ENCODE results near the gene RNF157.

Gene RNF157
- total RNA-seq = 46.3 to 73.3 (median 66.3) reads per million in 4 donors

- peak; percentile 52 to 76 (median 59) for DNase-seq
These were observed at the start of gene RNF157 for GRCh38 chr17:76240461-76241203. Gene RNF157 (minus strand): TSS chr17:76240493. CDS start chr17:76240240, 253 bp downstream.

GRCh38 chr17:76281573-76282371, 41.5 kb upstream of the RNF157 start:
- DNase-seq = no peak

DNA sequence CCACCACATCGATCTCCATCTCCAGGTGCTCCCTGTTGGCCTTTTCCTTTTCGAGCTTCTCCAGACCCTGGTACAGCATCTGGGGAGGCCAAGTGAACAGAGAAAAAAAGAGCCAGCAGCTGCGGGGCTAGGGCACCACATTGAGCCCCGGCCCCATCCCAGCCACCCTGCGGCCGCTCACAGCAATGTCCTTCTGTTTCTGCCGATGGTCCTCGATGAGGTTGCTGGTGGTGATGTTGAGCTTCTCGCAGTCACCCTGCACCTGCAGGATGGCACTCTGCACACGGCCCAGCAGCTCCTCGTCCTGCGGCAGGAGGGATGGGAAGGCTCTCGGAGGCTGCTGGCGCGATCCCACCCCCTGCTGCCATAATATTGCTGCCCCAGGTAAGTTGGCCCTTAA, 40.4 kb upstream of the RNF157 start:
- DNase-seq = no peak

DNA sequence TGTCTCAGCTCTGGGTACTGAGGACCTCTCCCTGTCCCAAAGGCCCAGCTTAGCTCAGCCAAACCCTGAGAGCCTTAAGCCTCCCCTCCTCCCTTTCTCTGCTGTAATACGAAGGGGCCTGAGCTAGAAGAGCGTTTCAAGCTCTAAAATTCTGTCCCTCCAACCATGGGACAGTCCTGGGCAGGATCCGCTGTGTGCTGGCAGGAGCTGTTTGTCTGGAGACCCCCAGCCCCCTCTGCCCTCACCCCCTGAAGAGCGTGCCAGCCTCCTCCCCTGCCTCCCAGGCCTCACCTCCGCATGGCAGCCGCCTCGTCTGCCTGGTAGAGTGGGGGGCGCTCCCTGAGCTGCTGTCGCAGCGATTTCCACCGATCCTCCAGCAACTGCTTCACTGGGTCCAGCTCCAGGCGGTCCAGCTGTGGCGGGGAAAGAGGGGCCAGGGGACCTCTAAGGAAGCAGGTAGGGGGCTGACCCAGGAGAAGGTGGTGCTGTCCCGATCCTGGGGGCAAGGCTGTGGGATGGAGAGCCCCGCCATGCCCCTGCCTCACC, 39.5 kb upstream of the RNF157 start:
- no peak for DNase-seq

DNA sequence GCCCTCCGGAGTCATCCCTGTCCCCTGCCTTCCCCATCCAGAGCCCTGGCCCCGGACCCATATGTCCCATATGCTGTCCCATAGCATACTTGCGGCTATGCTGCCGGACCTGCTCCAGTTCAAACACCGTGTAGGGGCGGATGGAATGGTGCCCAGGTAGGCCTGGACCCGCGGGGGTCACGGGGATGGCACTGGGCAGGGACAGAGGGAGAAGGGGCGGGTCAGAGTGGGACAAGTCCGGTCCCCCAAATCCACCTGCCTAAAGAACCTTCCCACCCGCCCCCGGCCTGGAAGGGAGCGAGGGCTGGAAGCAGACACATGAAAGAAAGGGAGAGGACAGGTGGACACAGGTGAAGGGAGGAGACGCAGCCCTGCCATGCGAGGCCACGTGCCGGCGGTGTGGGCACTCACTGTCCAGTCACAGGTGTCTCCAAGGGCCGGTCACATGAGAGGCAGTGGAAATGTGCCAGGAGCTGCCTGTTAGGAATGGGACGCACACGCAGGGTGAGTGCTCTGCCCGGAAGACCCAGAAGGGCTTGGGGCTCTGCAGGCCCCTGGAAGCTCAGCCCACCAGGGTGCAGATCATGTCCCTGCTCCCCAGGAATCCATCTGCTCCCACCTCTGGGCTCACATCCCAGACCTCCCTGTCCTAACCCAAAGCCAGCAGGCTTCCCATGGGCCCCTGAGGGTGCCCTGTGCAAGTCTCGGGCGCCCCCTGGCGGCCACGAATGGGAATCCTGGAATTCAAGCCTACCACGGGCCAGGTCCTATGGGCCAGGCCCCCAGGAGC, 38.9 kb upstream of the RNF157 start:
- DNase-seq = peak; percentile 63 to 84 (median 75)

DNA sequence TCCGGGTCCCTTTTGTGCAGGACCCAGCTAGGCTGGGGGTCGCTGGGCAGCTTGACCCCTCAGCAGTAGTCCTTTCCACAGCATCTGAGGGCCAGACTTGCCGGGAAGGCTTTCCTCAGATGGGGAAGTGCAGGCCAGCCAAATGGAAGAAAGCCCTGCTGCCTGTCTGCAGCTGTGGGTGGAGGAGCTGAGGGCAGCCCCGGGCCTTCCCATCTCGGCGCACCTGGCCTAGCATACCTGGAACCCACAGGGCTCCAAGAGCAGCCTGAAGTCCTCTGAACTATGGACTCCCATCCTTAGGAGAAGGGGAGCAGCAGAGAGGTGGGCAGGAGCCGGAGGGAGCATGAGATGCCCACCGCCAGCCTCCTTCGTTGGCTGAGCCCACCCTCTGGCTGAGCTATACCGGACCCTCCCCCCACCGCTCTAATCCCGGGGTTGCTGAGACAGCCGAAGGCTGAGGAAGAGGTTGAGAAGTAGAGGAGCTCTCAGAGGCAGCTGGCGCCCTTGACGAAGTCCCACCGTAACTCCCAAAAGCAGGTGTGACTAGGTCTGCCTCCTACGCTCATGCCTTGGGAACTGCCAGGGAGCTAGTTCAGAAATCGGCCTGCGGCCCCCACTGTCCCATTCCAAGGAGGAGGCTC, 38.1 kb upstream of the RNF157 start:
- DNase-seq = no peak

DNA sequence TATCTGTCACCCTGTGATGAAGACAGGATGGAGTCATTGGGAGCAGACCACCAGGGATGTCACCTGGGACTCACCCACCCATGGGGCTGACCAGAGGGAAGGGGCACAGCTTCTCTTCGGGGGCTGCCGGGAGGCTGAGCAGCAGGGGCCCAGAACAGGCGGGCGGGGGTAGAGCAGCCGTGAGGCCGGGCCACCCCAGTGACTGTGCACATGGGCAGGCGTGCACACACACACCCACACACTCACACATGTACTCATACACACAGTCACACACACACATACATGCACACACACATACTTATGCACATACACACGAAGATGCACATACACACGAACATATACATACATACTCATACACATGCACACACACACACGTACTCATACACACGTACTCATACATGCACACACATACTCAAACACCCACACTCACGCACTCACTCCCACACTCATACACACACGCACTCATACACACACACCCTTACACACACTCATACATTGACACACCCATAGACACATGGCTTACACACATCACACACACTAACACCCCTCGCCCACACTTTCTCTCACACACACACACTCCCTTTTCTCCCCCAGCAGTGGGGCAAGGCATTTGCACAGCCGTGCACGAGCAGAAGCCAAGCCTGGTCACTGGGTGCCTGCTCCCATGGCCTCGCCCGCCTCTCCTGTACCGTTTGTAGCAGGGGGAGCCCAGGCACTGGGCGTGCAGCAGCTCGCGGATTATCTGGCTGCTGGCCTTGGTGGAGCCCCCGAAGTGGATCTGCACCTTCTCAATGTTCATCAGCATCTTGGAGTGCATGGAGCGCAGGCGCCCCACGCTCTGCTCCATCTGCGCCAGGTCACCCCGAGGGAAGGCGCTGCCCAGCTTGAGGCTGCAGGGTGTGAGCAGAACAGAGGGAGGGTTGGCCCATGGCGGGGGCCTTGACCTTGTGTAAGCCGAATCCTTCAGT, 37.3 kb upstream of the RNF157 start:
- DNase-seq = peak in 1 of 5 donors; percentile 18

- DNase-seq = no peak
These were observed 36.4 kb upstream of the RNF157 start for GRCh38 chr17:76276461-76277299.

- DNase-seq = peak in 1 of 5 donors; percentile 20
These were observed 35.8 kb upstream of the RNF157 start for GRCh38 chr17:76276069-76276431.

- peak in 1 of 5 donors; percentile 15 for DNase-seq
These were observed 35.2 kb upstream of the RNF157 start for GRCh38 chr17:76275382-76276068.

GRCh38 chr17:76274112-76274956, 34.0 kb upstream of the RNF157 start:
- peak in 2 of 5 donors; percentile 9 to 46 for DNase-seq

DNA sequence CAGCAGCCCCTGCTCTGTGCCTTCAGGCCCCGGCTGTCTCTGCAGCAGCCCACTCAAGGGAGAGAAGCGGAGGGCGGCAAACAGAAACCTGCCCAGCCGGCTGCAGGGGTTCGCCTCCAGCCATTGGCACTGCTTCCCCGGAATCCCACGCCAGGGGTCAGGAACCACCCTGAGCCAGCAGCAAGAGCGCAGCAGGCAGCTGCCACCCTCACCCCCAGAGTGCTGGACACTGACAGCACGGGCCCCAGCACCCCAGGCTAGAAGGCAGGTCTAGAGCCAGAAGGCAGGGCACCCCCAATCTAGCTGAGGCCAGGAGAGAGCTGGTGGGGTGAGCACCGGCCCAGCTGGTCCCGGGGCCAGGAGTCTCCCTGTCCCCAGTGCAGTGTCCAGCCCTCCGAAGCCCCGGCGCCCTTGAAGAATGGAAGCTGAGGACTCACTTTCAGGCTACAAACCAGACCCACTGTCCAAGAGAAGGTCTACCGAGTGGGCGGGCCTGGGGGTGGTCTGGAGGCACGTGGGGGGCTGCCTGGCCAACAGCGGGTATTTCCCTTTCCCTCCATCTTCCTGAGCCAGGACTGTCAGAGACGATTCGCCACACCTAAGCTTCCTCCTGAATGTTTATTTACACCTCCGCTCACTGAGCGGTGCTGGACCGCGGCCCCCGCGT, 33.3 kb upstream of the RNF157 start:
- peak in 1 of 5 donors; percentile 9 for DNase-seq

- peak in 2 of 5 donors; percentile 12 to 58 for DNase-seq
These were observed 32.5 kb upstream of the RNF157 start for GRCh38 chr17:76272541-76273444.

- DNase-seq = peak in 4 of 5 donors; percentile 47 to 78 (median 52)
These were observed 31.6 kb upstream of the RNF157 start for GRCh38 chr17:76271669-76272540.
